Ramos (cell line): Measurements from ENCODE around the gene SETDB1.

ENCODE experiments used
- in situ Hi-C: fragments of 300-500 bp; cut with MboI; formaldehyde crosslinking; loops from one replicate; pipeline ENCODE4 v1.14.3; 2022; ENCODE audit warnings: low sequenced_read_pairs; ENCODE audit not compliant: unreplicated experiment

SETDB1 gene

GRCh38 chr1:150973836-150974579 lies 47.8 kb downstream of the SETDB1 start:
- in situ Hi-C loops = no loop called here

DNA sequence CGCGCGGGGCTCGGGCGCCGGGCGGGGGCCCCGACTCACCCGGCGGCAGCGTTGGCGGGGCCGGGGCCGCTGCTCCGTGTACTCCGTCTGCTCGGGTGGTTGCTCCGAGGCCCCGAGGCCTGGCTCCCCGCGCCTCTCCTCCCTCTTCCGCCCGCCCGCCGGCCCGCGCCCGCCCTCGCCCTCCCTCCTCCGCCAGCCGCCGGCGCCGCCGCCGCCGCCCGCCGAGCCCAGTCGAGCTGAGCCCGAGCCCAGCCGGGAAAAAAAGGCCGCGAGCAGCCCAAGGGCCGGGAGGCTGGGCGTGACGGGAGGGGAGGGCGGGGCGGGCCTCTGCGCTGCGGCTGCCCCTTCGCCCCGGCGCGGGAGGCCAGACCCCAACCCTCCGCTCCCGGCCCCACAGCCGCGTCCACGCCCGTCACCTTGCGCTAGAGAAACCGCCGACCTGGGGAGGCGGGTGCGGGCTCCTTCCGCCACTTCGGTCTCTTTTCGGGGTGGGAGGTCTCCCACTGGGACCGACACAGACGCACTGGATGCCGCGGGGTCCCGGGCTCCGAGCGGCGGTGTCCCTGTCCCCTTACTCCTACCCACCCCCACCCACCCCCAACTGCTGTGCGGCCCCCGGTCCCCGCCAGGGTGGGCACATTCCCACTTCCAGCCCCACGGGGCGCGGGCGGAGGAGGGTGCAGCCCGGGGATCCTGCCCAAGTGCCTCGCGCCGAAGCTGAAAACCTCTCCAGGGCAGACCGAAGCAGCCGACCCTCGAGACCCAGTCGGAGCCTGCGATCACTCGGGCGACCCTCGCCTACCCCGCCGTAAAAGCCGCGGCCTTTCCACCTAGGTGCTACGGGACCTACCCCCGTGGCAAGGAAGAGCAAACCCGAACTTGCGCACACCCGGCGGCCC lies 48.7 kb downstream of the SETDB1 start, which contains the start of gene CERS2:
Gene CERS2, minus strand, starts transcription at position 256 of the 899 bp plus-strand sequence. CDS start 5,745 bp downstream, outside the sequence.
- in situ Hi-C loops = loop anchor here (25.0 kb wide), 1 partner anchor 713 kb away; the partner anchor contains the start of genes APH1A, C1orf54 and CA14

GRCh38 chr1:150976401-150976821 lies 50.2 kb downstream of the SETDB1 start:
- in situ Hi-C loops = loop anchor here (25.0 kb wide), 1 partner anchor 714 kb away; the partner anchor contains the start of genes APH1A, C1orf54 and CA14

- in situ Hi-C loops = loop anchor here (25.0 kb wide), 1 partner anchor 715 kb away; the partner anchor contains the start of genes APH1A, C1orf54 and CA14
These were observed 50.9 kb downstream of the SETDB1 start for GRCh38 chr1:150976879-150977694.

DNA sequence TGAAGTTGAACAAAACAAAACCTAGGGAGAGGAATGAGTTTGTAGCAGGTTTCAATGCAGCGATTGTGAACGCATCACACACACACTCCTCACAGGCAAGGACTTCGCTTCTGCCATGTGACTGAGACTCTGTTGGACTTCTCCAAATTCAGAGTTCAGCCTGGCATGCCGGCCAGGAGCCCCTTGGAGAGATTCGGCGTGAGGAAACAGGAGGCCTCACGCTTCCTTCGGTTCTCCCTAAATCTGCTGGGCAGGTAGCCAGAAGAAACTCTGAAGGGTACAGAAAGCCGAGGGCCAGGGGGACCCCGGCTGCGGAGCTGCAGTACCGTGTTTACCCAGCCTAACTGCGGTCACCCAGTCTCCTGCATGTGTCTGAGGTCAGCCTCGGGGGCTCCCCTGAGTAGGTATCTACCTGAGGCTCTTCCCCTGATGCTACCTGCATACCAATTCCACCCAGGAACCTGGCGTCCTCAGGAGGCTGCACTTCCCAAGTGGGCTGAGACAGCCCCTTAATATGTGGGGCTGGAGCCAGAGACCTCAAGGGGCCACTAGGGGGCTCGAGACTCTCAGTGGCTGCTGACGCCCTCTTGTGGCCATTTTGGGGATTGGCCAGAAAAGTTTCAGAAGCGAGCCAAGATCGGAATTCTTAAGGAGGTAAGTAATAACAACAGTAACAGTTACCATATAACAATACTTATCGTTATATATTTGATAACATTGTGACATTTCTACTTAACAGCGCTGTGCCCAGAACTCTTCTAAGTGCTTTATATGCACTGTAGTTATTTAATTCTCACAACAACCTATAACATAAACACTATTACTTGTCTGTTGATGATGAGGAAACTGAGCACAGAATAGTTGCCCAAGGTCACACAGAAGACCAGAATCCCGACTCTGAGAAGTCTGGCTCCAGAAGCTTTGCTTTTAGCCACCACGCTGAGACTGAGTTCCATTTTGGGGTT lies 53.2 kb downstream of the SETDB1 start:
- in situ Hi-C loops = loop anchor here (25.0 kb wide), 1 partner anchor 717 kb away; the partner anchor contains the start of genes APH1A, C1orf54 and CA14

- in situ Hi-C loops = loop anchor here (25.0 kb wide), 1 partner anchor 719 kb away; the partner anchor contains the start of genes APH1A, C1orf54 and CA14
These were observed 55.1 kb downstream of the SETDB1 start for GRCh38 chr1:150981177-150981804.

- in situ Hi-C loops = loop anchor here (25.0 kb wide), 1 partner anchor 720 kb away; the partner anchor contains the start of genes APH1A, C1orf54 and CA14
These were observed 55.9 kb downstream of the SETDB1 start, which contains the start of gene ANXA9 for GRCh38 chr1:150981805-150982712. TSS of gene ANXA9 (plus strand) at chr1:150982292. CDS start at chr1:150983106, 814 bp downstream.

- in situ Hi-C loops = loop anchor here (25.0 kb wide), 1 partner anchor 723 kb away; the partner anchor contains the start of genes APH1A, C1orf54 and CA14
These were observed 59.1 kb downstream of the SETDB1 start for GRCh38 chr1:150985179-150985825.

DNA sequence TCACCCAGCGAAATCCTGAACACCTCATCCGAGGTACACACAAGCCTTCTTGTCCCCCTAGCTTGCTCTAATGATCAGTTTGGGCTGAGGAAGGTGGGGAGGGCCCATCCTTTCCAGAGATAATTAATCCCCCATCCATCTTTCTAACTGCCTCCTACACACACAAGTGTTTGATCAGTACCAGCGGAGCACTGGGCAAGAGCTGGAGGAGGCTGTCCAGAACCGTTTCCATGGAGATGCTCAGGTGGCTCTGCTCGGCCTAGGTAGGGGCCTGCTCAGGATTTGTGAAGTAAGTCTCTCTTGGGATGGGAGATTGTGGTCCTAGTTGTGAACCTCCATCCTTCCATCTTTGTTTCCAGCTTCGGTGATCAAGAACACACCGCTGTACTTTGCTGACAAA lies 61.8 kb downstream of the SETDB1 start:
- in situ Hi-C loops = loop anchor here (25.0 kb wide), 1 partner anchor 726 kb away; the partner anchor contains the start of genes APH1A, C1orf54 and CA14

DNA sequence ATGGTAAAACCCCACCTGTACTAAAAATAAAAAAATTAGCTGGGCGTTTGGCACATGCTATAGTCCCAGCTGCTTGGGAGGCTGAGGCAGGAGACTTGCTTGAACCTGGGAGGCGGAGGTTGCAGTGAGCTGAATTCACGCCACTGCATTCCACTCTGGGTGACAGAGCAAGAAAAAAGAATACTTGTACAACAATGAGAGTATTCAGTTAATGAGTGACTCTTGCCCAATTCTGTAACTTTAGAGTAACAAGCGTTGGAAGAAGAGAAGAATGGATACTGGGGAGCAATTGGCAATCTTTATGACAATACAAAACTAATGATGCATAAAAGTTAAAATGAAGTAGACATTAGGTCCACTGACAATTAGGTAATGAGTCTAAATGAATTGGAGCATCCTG lies 66.5 kb downstream of the SETDB1 start:
- in situ Hi-C loops = loop anchor here (25.0 kb wide), 1 partner anchor 730 kb away; the partner anchor contains the start of genes APH1A, C1orf54 and CA14

GRCh38 chr1:150994248-150994647 lies 68.1 kb downstream of the SETDB1 start:
- in situ Hi-C loops = loop anchor here (25.0 kb wide), 1 partner anchor 732 kb away; the partner anchor contains the start of genes APH1A, C1orf54 and CA14

GRCh38 chr1:150995460-150995859 lies 69.3 kb downstream of the SETDB1 start:
- in situ Hi-C loops = loop anchor here (25.0 kb wide), 1 partner anchor 733 kb away; the partner anchor contains the start of genes APH1A, C1orf54 and CA14

DNA sequence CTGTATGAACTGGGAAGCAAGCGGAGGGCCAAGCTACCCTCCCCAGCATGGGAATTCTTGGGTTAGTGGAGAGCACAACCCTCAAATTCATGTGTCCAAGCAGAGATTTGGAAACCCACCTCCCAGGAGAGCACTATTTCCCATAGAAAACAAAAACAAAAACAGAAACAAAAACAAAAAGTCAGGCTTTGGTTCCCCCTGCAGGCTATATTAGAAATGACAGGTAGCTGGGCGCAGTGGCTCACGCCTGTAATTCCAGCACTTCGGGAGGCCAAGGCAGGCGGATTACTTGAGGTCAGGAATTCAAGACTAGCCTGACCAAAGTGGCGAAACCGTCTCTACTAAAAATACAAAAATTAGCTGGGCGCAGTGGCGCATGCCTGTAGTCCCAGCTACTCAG lies 69.7 kb downstream of the SETDB1 start:
- in situ Hi-C loops = loop anchor here (25.0 kb wide), 1 partner anchor 734 kb away; the partner anchor contains the start of genes APH1A, C1orf54 and CA14

DNA sequence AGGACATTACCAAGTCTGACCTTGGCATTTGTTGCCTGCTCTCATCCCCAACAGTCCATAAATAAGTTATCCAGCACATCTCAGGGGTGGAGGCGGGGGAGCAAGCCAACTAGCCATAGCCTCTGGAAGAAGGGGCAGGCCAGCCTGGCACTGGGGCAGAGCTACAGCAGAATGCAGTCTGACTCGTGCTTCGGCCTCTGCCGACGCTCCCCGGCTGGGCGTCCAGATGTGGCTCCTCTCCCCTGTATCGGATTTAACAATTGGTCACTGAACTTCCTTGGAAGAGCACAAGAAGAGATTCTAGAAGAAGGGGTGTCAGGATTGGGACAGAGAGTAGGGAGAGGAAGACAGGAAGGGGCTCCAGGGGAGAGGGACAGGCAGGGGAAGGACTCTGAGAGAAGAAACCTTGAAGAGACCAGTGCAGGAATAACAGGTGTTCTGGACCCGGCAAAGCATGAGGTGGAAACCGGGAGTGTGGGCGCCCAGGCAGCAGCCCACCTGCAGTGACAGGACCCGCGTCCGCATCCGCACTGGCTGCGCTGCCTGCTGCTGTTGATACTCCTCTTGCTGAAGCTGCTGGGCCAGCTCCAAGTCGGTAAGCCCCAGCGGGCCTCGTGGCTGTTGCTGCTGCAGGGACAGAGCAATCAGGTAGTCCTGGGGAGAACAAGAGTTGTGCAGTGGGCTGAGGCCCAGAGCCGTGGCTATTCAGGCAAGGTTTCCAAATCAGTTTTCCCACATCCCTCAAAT lies 71.1 kb downstream of the SETDB1 start:
- in situ Hi-C loops = loop anchor here (25.0 kb wide), 1 partner anchor 735 kb away; the partner anchor contains the start of genes APH1A, C1orf54 and CA14

- in situ Hi-C loops = loop anchor here (25.0 kb wide), 1 partner anchor 736 kb away; the partner anchor contains the start of genes APH1A, C1orf54 and CA14
These were observed 71.8 kb downstream of the SETDB1 start for GRCh38 chr1:150997949-150998348.
